B cell (primary cell): ENCODE measurements around the gene NLRC5. TPM values are rescaled to one million over a fixed set of nuclear protein-coding genes. Genes with fewer than 3 reads are reported as not detected.

Experiments
- ATAC-seq: fragments of 200-7000 bp; cut with Tn5 transposase; one replicate; pipeline ENCODE4 v1.10.0; 2021; ENCODE audit warnings: low read depth, mild to moderate bottlenecking, moderate number of reproducible peaks, moderate library complexity
- CTCF ChIA-PET: fragments of 350-600 bp; sonication (Branson Sonifier 250); formaldehyde crosslinking; loops from one replicate; lab custom pipeline; 2021; ENCODE audit warnings: antibody characterized with exemption, inconsistent platforms; lab: Charles Lee
- POLR2A ChIA-PET: fragments of 350-600 bp; sonication (Branson Sonifier 250); formaldehyde crosslinking; loops from one replicate; lab custom pipeline; 2021; ENCODE audit warnings: antibody characterized with exemption; lab: Charles Lee
- DNase-seq: peaks from one replicate; pipeline ENCODE4 v3.0.0; 2013
- H2AFZ ChIP-seq: 2 replicates; pipeline ENCODE4 v1.6.1; 2012; ENCODE audit warnings: mild to moderate bottlenecking, low read depth, low read length; ENCODE audit not compliant: insufficient read depth, poor library complexity, severe bottlenecking
- H3K27ac ChIP-seq, 2 donors: 1 replicate in 1 of 2; 2 replicates in 1 of 2; pipeline ENCODE4 v1.5.1; 2012 to 2013; ENCODE audit warnings: low read length in 2 of 2, mild to moderate bottlenecking in 2 of 2, moderate library complexity in 1 of 2
- H3K27me3 ChIP-seq, 4 experiments: fragments of 200-600 bp in 1 of 4; sonication (generic) in 1 of 4; replicated peaks in 1 of 4; 1 replicate in 2 of 4; 2 replicates in 2 of 4; pipeline versions ENCODE4 v1.6.1 to v1.7.0; 2013 to 2016; ENCODE audit warnings: low read length in 3 of 4, mild to moderate bottlenecking in 2 of 4, mixed read lengths in 1 of 4, moderate library complexity in 1 of 4; ENCODE audit not compliant: insufficient read depth in 4 of 4, control insufficient read depth in 3 of 4; ENCODE audit errors: control extremely low read depth in 1 of 4
- H3K36me3 ChIP-seq, 2 experiments: replicated peaks in 1 of 2; 1 replicate in 1 of 2; 2 replicates in 1 of 2; pipeline versions ENCODE4 v1.6.1 to v1.7.1; 2013; ENCODE audit warnings: low read length in 1 of 2; ENCODE audit not compliant: insufficient read depth in 2 of 2, control insufficient read depth in 1 of 2; ENCODE audit errors: control extremely low read depth in 1 of 2, extremely low read depth in 1 of 2
- H3K4me1 ChIP-seq, 2 donors: fragments of 200-600 bp in 1 of 2; sonication (generic) in 1 of 2; 1 replicate in 1 of 2; 2 replicates in 1 of 2; pipeline versions ENCODE4 v1.5.1 to v1.6.1; 2013 to 2017; ENCODE audit warnings: low read length in 2 of 2; ENCODE audit not compliant: control insufficient read depth in 2 of 2, insufficient read depth in 2 of 2
- H3K4me2 ChIP-seq: replicated peaks from 2 replicates; pipeline ENCODE3; 2012; ENCODE audit warnings: mild to moderate bottlenecking, low read depth, low read length; ENCODE audit not compliant: poor library complexity, severe bottlenecking
- H3K4me3 ChIP-seq, 5 experiments: fragments of 200-600 bp in 1 of 5; sonication (generic) in 1 of 5; 1 replicate in 3 of 5; 2 replicates in 2 of 5; pipeline versions ENCODE4 v1.5.1 to v1.7.0; 2011 to 2016; ENCODE audit warnings: low read length in 4 of 5, mild to moderate bottlenecking in 4 of 5, low read depth in 2 of 5, control low read depth in 1 of 5, moderate library complexity in 1 of 5; ENCODE audit not compliant: insufficient read depth in 1 of 5; ENCODE audit errors: control extremely low read depth in 1 of 5, extremely low read depth in 1 of 5
- H3K79me2 ChIP-seq: fragments of 200-600 bp; sonication (generic); one replicate; pipeline ENCODE4 v1.6.0; 2016; ENCODE audit warnings: low read length; ENCODE audit not compliant: control insufficient read depth, insufficient read depth
- H3K9ac ChIP-seq: fragments of 200-600 bp; sonication (generic); 2 replicates; pipeline ENCODE4 v1.6.1; 2017; ENCODE audit warnings: mild to moderate bottlenecking, low read length, moderate library complexity
- H3K9me3 ChIP-seq, 3 donors: one replicate each; pipeline versions ENCODE4 v1.6.1 to v1.7.1; 2013; ENCODE audit warnings: low read length in 2 of 3; ENCODE audit not compliant: control insufficient read depth in 2 of 3, insufficient read depth in 1 of 3; ENCODE audit errors: control extremely low read depth in 1 of 3
- H4K20me1 ChIP-seq: 2 replicates; pipeline ENCODE4 v1.6.0; 2012; ENCODE audit warnings: mild to moderate bottlenecking, low read length; ENCODE audit not compliant: insufficient read depth, control insufficient read depth, poor library complexity, severe bottlenecking
- H3K27ac Mint-ChIP-seq: one replicate; pipeline ENCODE4 v1.8.0; 2021; ENCODE audit warnings: mixed read lengths
- H3K27me3 Mint-ChIP-seq: one replicate; pipeline ENCODE4 v1.8.0; 2021; ENCODE audit warnings: mixed read lengths
- H3K4me1 Mint-ChIP-seq: one replicate; pipeline ENCODE4 v1.8.0; 2021; ENCODE audit warnings: mixed read lengths
- H3K4me3 Mint-ChIP-seq: one replicate; pipeline ENCODE4 v1.8.0; 2021; ENCODE audit warnings: mixed read lengths
- H3K9me3 Mint-ChIP-seq: one replicate; pipeline ENCODE4 v1.8.0; 2022; ENCODE audit warnings: mixed read lengths; ENCODE audit not compliant: insufficient read depth
- CTCF ChIP-seq: fragments of 200-600 bp; IDR thresholded peaks from one replicate; pipeline ENCODE4 v1.8.0; 2022; ENCODE audit warnings: antibody characterized with exemption, mild to moderate bottlenecking
- EZH2 ChIP-seq: IDR thresholded peaks from 2 replicates; pipeline ENCODE4 v1.6.1; 2012; ENCODE audit warnings: borderline replicate concordance, low read depth, mild to moderate bottlenecking, moderate library complexity, low read length; ENCODE audit not compliant: insufficient read depth, poor library complexity, severe bottlenecking
- WGBS: methylation state at CpG from one replicate; pipeline ENCODE4 v1.1.5; 2013; ENCODE audit warnings: missing lambda C conversion rate; ENCODE audit not compliant: insufficient coverage; 5-methylcytosine and 5-hydroxymethylcytosine counted together
- intact Hi-C: fragments of 100-400 bp; cut with micrococcal nuclease; formaldehyde crosslinking; loops from one replicate; pipeline ENCODE4 v1.10.0; 2022
- polyA plus RNA-seq: library from polyadenylated mRNA; depleted of rRNA; stranded (reverse); fragments of >200 nt; gene quantifications from 2 replicates; pipeline ENCODE4 v1.2.3, GENCODE V29; 2012
- total RNA-seq, 2 donors: library from RNA; stranded (reverse); fragments of 120-200 nt in 1 of 2; gene quantifications; 1 replicate in 1 of 2; 2 replicates in 1 of 2; pipeline versions ENCODE4 v1.2.3 to v1.2.4, GENCODE V29; 2013 to 2022

Gene NLRC5
- total and polyA plus RNA-seq, 2 donors (not counting 1 experiment from before 2014, with no cell fraction given): 349 to 510 TPM

GRCh38 chr16:56966093-56966475, 23.3 kb upstream of the NLRC5 start:
- no peaks in the 10 kb centered on the region for H3K36me3 ChIP-seq
- H4K20me1 ChIP-seq: no peaks in the 10 kb centered on the region
- Mint-ChIP-seq H3K27me3 (no peaks in the 10 kb centered on the region), H3K9me3 (no peaks in the 10 kb centered on the region), H3K4me1 (peaks cover 33% of the 10 kb centered on the region), H3K27ac (peak overlapping the region; percentile 80), H3K4me3 (peak overlapping the region; percentile 14)
- H3K9me3 ChIP-seq: no peaks in the 10 kb centered on the region
- no peak overlapping the region for H3K4me3 ChIP-seq
- peaks cover 25 to 34% of the 10 kb centered on the region in 2 donors for H3K4me1 ChIP-seq
- H3K79me2 ChIP-seq: peaks cover 6% of the 10 kb centered on the region
- POLR2A ChIA-PET: interaction anchor here (0.9 to 4.1 kb wide), 5 partner anchors 14 to 79 kb away, joined by 3 to 24 read pairs (median 9); partner anchors contain the start of gene NLRC5
- WGBS: 92% methylated on average over 2 of the region's 3 CpGs
- intact Hi-C loops: loop anchor here (5.0 kb wide), 1 partner anchor 36 kb away; no protein-coding TSS in a partner anchor
- H3K4me2 ChIP-seq: no peak overlapping the region
- no peak overlapping the region for H3K27ac ChIP-seq
- no peak overlapping the region for H3K9ac ChIP-seq
- CTCF ChIA-PET: interaction anchor here (0.8 to 7.7 kb wide), 19 partner anchors 11 to 203 kb away, joined by 3 to 213 read pairs (median 8); partner anchors contain the start of genes NLRC5 and SLC12A3
- peak overlapping the region; percentile 40 for H2AFZ ChIP-seq
- no peaks in the 10 kb centered on the region for H3K27me3 ChIP-seq
- no peak for ATAC-seq
- TF ChIP-seq CTCF (no peak), EZH2 (no peak)
- DNase-seq: no peak

- Mint-ChIP-seq H3K27me3 (no peaks in the 10 kb centered on the region), H3K4me1 (peaks cover 48% of the 10 kb centered on the region), H3K4me3 (no peak overlapping the region), H3K27ac (no peak overlapping the region), H3K9me3 (no peaks in the 10 kb centered on the region)
- ATAC-seq (no peak), DNase-seq (no peak)
- Histone ChIP-seq H2AFZ (no peak overlapping the region), H3K27ac (no peak overlapping the region), H3K4me3 (no peak overlapping the region), H3K36me3 (no peaks in the 10 kb centered on the region), H3K4me1 (peaks cover 42 to 50% of the 10 kb centered on the region in 2 donors), H3K79me2 (peaks cover 6% of the 10 kb centered on the region), H3K27me3 (no peaks in the 10 kb centered on the region), H3K9ac (no peak overlapping the region), H3K4me2 (no peak overlapping the region), H4K20me1 (no peaks in the 10 kb centered on the region), H3K9me3 (no peaks in the 10 kb centered on the region)
- no CpG with 5 or more reads among the region's 2 CpGs for WGBS
- CTCF ChIA-PET: interaction anchor here (0.7 to 7.7 kb wide), 7 partner anchors 9 to 117 kb away, joined by 3 to 213 read pairs (median 44); partner anchors contain the start of gene NLRC5
- POLR2A ChIA-PET: interaction anchor here (0.6 to 1.4 kb wide), 4 partner anchors 13 to 74 kb away, joined by 3 to 5 read pairs (median 3); no protein-coding TSS in a partner anchor
- TF ChIP-seq CTCF (no peak), EZH2 (no peak)
- intact Hi-C loops: loop anchor here (5.0 kb wide), 1 partner anchor 35 kb away; no protein-coding TSS in a partner anchor
Observed at GRCh38 chr16:56967733-56968132, 21.6 kb upstream of the NLRC5 start.
